MCF 10A (cell line): Measurements from ENCODE around the gene TBC1D24. TPM values are rescaled to one million over a fixed set of nuclear protein-coding genes. Genes with fewer than 3 reads are reported as not detected.
"Not testable (repeated sequence)": the region's sequence is repeated elsewhere in the genome, so short reads cannot be mapped to it uniquely, and the experiment has no call there.

Experiments
- BruUV-seq: library from RNA; stranded (reverse); fragments of 400-500 nt; replicated peaks from 2 replicates; lab custom pipeline; 2021; lab: Mats Ljungman, UMichigan
- CTCF ChIA-PET: fragments of 300-600 bp; sonication (Branson Sonifier 250); formaldehyde crosslinking; extraction: SDS; loops from one replicate; lab custom pipeline; 2021; ENCODE audit warnings: antibody characterized with exemption, inconsistent platforms; lab: Yijun Ruan, JAX
- POLR2A ChIA-PET: fragments of 300-600, 350-650 bp; sonication (Branson Sonifier 250); formaldehyde crosslinking; extraction: SDS; loops from one replicate; lab custom pipeline; 2020; ENCODE audit warnings: antibody characterized with exemption, inconsistent platforms; lab: Yijun Ruan, JAX
- DNase-seq: peaks from one replicate; pipeline ENCODE4 v3.0.0-alpha.2; 2018; ENCODE audit not compliant: unreplicated experiment
- H3K27ac Mint-ChIP-seq: one replicate; pipeline ENCODE4 v1.8.0; 2022; ENCODE audit warnings: mild to moderate bottlenecking, low read depth, mixed read lengths; ENCODE audit not compliant: unreplicated experiment
- H3K27me3 Mint-ChIP-seq: one replicate; pipeline ENCODE4 v1.8.0; 2022; ENCODE audit warnings: mixed read lengths; ENCODE audit not compliant: insufficient read depth, unreplicated experiment
- H3K36me3 Mint-ChIP-seq: one replicate; pipeline ENCODE4 v1.8.0; 2022; ENCODE audit warnings: mild to moderate bottlenecking, moderate library complexity, mixed read lengths; ENCODE audit not compliant: insufficient read depth, unreplicated experiment
- H3K4me1 Mint-ChIP-seq: one replicate; pipeline ENCODE4 v1.8.0; 2022; ENCODE audit warnings: mixed read lengths; ENCODE audit not compliant: insufficient read depth, unreplicated experiment
- H3K4me3 Mint-ChIP-seq: one replicate; pipeline ENCODE4 v1.8.0; 2022; ENCODE audit warnings: mild to moderate bottlenecking, moderate library complexity, mixed read lengths; ENCODE audit not compliant: unreplicated experiment
- H3K9me3 Mint-ChIP-seq: one replicate; pipeline ENCODE4 v1.8.0; 2022; ENCODE audit warnings: mixed read lengths; ENCODE audit not compliant: unreplicated experiment
- intact Hi-C: fragments of 100-400 bp; cut with micrococcal nuclease; formaldehyde crosslinking; loops from 2 replicates; pipeline ENCODE4 v1.14.1; 2022
- total RNA-seq: library from RNA; stranded (reverse); gene quantifications from 2 replicates; pipeline ENCODE4 v1.2.3, GENCODE V29; 2022
- TF ChIP-seq, protein P1 (sequence below): fragments of 200-600 bp; IDR thresholded peaks from one replicate; pipeline ENCODE4 v1.8.0; 2022; ENCODE audit warnings: antibody characterized with exemption, mild to moderate bottlenecking; ENCODE audit not compliant: unreplicated experiment

TBC1D24 gene
- total RNA-seq, 1 experiment from 2014 or later, result 8.1 TPM

DNA sequence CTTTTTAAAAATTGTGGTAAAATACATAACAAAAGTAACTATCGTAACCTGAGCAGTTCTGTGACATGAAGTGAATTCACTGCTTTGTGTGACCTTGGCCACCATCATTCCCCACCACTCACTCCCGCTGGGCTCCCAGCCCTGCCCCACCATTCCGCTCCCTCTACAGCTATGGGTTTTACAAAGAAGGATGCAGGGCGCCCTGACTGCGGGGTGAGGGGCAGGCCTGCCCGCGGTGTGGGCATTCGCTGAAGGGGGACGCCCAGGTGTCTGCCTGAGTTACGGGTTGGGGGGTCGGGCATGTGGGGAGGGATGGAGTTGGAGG lies 56.4 kb downstream of the TBC1D24 start, which contains the start of gene CEMP1:
TSS of gene CEMP1 (minus strand) at position 38 of the 325 bp plus-strand sequence. CDS start 335 bp downstream, outside the sequence.
- peaks cover 14% of the 10 kb centered on the region for H3K4me1 Mint-ChIP-seq
- peak within 1 kb of the TSS; percentile 100 for H3K27ac Mint-ChIP-seq
- H3K9me3 Mint-ChIP-seq, result no peaks in the 10 kb centered on the region
- ChIA-PET CTCF (interaction anchor here (0.6 kb wide), 1 partner anchor 11 kb away, joined by 4 read pairs; the partner anchor contains the start of gene AMDHD2), POLR2A (interaction anchor here (0.6 to 3.8 kb wide), 7 partner anchors 9 to 523 kb away, joined by 3 to 62 read pairs (median 5); partner anchors contain the start of genes AMDHD2, ATP6V0C and TRAF7)
- peaks cover 11% of the 10 kb centered on the region for H3K36me3 Mint-ChIP-seq
- intact Hi-C loops, result no loop called here
- DNase-seq, result no peak
- BruUV-seq, result no TSS peak
- TF ChIP-seq, protein P1, sequence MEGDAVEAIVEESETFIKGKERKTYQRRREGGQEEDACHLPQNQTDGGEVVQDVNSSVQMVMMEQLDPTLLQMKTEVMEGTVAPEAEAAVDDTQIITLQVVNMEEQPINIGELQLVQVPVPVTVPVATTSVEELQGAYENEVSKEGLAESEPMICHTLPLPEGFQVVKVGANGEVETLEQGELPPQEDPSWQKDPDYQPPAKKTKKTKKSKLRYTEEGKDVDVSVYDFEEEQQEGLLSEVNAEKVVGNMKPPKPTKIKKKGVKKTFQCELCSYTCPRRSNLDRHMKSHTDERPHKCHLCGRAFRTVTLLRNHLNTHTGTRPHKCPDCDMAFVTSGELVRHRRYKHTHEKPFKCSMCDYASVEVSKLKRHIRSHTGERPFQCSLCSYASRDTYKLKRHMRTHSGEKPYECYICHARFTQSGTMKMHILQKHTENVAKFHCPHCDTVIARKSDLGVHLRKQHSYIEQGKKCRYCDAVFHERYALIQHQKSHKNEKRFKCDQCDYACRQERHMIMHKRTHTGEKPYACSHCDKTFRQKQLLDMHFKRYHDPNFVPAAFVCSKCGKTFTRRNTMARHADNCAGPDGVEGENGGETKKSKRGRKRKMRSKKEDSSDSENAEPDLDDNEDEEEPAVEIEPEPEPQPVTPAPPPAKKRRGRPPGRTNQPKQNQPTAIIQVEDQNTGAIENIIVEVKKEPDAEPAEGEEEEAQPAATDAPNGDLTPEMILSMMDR, result no peak
- H3K27me3 Mint-ChIP-seq, result no peaks in the 10 kb centered on the region
- H3K4me3 Mint-ChIP-seq, result peak within 1 kb of the TSS; percentile 98

DNA sequence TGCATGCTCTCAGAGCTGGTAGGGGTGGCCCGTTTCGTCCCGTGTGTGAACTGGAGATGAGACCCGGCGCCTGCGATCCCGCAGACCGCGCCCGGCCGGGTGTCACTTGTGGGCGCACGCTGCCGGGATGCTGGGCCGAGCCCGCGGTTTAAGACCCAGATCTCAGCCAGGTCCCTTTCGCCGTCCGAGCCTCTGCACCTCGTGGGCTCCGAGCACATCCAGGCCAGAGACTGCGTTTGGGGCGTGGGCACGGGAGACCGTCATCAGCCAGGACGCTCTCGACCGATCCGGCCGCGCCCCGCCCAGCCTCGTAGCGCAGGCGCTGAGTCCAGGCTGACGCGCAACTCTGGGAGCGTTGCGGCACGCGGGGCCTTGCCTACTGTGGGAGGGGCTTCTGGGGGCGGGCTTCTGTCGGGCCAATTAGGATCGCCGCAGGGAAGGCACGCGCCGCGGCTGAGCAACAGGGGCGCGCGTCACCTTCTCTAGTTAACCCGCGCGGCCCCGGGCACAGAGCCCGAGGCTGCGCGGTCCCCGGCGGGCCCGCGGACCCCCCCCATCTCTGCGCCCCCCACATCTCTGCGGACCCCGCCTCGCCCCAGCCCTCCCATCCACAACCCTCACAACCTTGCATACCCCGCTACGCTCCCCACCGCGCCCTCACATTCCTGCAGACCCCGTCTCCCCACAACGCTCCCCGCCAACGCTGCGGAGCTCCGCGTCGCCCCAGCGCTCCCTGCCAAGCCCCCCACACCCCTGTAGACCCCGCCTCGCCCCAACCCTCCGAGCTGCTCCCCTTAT lies 57.0 kb downstream of the TBC1D24 start:
- DNase-seq, result peak; percentile 97
- H3K27ac Mint-ChIP-seq, result peak overlapping the region; percentile 100
- H3K27me3 Mint-ChIP-seq, result no peaks in the 10 kb centered on the region
- ChIA-PET CTCF (interaction anchor here (0.6 kb wide), 1 partner anchor 11 kb away, joined by 4 read pairs; the partner anchor contains the start of gene AMDHD2), POLR2A (interaction anchor here (0.7 to 3.8 kb wide), 16 partner anchors 8 to 524 kb away, joined by 3 to 62 read pairs (median 4); partner anchors contain the start of genes AMDHD2, ATP6V0C, ECI1 and PGP)
- BruUV-seq, result no TSS peak
- peaks cover 11% of the 10 kb centered on the region for H3K36me3 Mint-ChIP-seq
- no peaks in the 10 kb centered on the region for H3K9me3 Mint-ChIP-seq
- TF ChIP-seq, protein P1, result no peak
- intact Hi-C loops, result no loop called here
- peak overlapping the region; percentile 98 for H3K4me3 Mint-ChIP-seq
- peaks cover 11% of the 10 kb centered on the region for H3K4me1 Mint-ChIP-seq

GRCh38 chr16:2532494-2533141 lies 57.7 kb downstream of the TBC1D24 start:
- intact Hi-C loops, result no loop called here
- peak; percentile 86 for DNase-seq
- Mint-ChIP-seq H3K36me3 (peaks cover 11% of the 10 kb centered on the region), H3K4me1 (peaks cover 11% of the 10 kb centered on the region), H3K27me3 (no peaks in the 10 kb centered on the region), H3K9me3 (no peaks in the 10 kb centered on the region), H3K27ac (peak overlapping the region; percentile 100), H3K4me3 (peak overlapping the region; percentile 98)
- CTCF ChIA-PET, result interaction anchor here (0.5 kb wide), 1 partner anchor 44 kb away, joined by 3 read pairs; no protein-coding TSS in a partner anchor
- POLR2A ChIA-PET, result interaction anchor here (0.5 to 3.8 kb wide), 16 partner anchors 9 to 524 kb away, joined by 3 to 62 read pairs (median 4); partner anchors contain the start of genes AMDHD2, ATP6V0C, ECI1 and PGP
- TF ChIP-seq, protein P1, result no peak
- TSS peak; percentile 19 for BruUV-seq

DNA sequence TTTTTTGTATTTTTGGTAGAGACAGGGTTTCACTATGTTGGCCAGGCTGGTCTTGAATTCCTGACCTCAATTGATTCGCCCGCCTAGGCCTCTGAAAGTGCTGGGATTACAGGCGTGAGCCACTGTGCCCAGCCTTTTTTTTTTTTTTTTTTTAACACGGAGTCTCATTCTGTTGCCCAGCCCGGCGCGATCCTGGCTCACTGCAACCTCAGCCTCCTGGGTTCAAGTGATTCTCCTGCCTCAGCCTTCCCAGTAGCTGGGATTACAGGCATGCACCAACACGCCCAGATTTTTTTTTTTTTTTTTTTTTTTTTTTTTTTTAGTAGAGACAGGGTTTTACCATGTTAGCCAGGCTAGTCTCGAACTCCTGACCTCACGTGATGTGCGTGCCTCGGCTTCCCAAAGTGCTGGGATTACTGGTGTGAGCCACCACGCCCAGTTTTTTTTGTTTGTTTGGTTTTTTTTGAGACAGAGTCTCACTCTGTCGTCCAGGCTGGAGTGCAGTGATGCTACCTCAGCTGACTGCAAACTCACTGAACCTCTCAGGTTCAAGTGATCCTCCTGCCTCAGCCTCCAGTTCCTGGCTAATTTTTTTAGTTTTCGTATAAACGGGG lies 58.3 kb downstream of the TBC1D24 start:
- intact Hi-C loops, BruUV-seq: not testable (repeated sequence)
- CTCF ChIA-PET, result interaction anchor here (0.5 kb wide), 1 partner anchor 44 kb away, joined by 3 read pairs; no protein-coding TSS in a partner anchor

More for the DNA sequence above, 58.3 kb downstream of the TBC1D24 start:
- Mint-ChIP-seq H3K4me3 (peak overlapping the region; percentile 98), H3K4me1 (peaks cover 11% of the 10 kb centered on the region), H3K27ac (peak overlapping the region; percentile 100), H3K36me3 (peaks cover 11% of the 10 kb centered on the region)
- not testable (repeated sequence) for H3K27me3 Mint-ChIP-seq, H3K9me3 Mint-ChIP-seq, DNase-seq
- POLR2A ChIA-PET, result interaction anchor here (0.5 to 3.8 kb wide), 11 partner anchors 9 to 378 kb away, joined by 3 to 62 read pairs (median 5); partner anchors contain the start of genes AMDHD2, ATP6V0C, PRSS27 and RNPS1
